ENCODE measurements around the gene PDE10A.
"Not testable (repeated sequence)": the region's sequence is repeated elsewhere in the genome, so short reads cannot be mapped to it uniquely, and the experiment has no call there.

PDE10A gene

DNA sequence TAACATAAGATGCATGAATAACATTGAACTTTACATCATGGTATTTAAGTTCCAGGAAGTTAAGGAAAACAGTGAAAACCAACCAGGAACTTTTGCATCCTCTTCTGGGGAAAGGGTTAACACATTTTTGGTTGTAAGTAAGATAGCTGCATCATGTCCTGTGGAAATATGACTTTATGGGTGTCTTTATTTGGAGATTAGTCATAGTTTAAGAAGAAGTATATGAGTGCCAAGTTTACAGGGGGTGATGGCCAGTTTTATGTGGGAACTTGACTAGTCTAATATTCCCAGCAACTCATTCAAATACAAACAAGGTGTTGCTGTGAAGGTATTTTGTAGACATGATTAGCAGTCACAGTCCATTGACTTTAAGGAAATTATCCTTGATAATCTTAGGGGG lies 78.0 kb downstream of the PDE10A start:
- no peak for DNase-seq (ENCODE audit: low spot score)

DNA sequence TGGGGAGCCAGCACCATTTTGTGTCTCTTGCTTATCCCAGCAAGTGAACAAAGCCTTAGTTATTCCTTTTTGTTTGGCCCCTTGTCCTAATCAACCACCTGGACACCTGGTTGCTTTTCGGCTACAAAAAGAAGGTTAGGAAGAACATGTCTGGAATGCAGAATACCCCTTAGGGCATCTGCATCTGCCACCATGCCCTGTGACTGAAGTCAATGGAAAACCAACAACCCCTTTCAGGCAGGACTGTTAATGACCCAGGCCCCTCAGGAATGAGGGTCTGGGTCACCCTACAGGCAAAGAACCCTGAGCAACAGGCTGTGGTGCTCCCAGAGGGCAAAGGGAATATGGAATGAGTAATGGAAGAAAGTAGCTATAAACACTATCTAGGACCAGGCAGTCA lies 78.5 kb downstream of the PDE10A start:
- DNase-seq (ENCODE audit: low spot score) = no peak

DNA sequence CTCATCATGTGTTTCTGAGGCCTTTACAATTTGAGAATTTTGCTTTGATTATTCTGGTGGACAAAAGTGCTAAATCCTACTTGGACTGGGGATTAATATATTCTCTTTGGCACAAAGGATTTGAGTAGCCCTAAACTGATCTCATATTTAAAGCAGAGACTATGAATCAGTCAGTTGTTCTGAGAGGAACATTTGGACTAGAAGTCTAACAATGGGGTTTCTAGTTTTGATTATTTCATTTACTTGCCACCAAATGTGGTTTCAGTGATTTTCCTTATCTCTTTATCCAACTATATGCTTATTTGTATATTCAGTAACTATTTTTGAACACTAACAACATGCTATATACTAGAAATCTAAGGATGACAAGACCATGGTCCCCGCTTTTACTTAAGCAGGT lies 81.4 kb downstream of the PDE10A start:
- no peak for DNase-seq (ENCODE audit: low spot score)

DNA sequence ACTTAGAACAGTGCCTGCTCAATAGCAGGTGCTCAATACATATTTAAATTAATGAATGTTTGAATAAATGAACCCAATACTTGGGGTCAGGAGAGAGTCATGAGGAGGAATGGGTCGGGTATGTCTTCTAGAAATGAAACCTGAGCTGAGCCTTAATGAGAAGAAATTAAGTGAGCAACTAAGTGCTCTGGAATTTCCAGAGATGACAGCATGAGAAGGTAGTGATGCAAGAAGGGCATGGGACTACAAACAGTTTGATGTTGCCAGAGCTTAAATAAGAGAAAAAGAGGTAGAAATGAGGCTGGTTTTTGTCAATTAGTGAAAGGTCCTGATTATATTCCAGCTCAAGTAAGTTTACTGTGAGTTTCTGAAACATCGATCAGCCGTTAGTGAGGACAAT lies 82.9 kb downstream of the PDE10A start:
- DNase-seq (ENCODE audit: low spot score) = no peak

DNA sequence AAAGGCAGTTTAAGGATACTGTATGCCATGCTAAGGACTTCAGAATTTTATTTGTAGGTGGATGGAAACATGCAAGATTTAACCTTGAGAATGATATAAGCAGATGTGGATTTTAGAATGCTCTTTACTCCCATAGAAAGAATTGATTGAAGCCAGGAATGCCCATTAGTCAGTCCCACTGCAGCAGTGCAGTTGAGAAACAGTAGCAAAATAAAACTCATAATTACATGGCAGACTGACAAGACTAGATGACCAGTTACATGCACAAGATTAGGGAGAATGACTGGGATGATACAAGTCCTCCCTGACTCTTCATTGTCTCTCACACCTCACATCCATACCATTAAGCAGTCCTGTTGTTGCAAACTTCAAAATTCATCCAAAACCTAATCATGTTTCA lies 83.9 kb downstream of the PDE10A start:
- DNase-seq (ENCODE audit: low spot score) = no peak

DNA sequence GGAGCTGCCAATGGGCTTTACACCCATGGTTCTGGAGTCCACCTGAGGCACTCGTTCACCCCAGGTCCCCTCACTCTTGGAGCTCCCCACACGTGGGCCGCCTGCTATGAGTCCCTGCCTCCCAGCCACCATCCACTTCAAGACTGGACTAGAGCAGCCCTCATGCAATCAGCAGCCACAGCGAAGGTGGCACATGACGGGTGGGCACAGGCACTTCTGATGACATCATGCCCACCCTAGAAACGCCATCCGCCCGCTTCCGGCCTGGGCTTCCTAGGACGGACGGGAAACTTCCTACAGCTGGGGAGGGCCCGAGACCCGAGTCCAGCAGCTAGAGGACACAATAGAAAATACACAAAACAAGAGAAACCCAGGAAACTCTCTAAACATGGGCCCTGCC lies 85.5 kb downstream of the PDE10A start:
- DNase-seq (ENCODE audit: low spot score) = no peak

DNA sequence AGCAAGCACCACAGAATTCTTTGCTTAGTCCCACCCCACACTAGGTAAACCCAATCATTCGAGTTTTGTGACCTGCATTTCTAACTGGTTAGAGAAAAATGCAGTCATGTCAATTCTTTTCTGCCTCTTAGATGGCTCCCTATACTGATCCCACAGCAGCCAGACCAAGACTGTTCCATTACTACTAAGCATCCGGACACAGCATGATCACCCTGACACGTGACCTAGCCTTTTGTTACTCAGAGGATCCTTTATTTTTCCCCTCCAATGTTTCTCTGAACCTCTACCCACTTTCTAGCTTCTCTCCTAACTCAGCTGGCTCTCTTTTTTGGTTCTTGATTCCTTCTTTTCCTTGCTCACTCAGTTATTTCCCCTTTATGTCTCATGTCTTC lies 87.9 kb downstream of the PDE10A start:
- no peak for DNase-seq (ENCODE audit: low spot score)

DNA sequence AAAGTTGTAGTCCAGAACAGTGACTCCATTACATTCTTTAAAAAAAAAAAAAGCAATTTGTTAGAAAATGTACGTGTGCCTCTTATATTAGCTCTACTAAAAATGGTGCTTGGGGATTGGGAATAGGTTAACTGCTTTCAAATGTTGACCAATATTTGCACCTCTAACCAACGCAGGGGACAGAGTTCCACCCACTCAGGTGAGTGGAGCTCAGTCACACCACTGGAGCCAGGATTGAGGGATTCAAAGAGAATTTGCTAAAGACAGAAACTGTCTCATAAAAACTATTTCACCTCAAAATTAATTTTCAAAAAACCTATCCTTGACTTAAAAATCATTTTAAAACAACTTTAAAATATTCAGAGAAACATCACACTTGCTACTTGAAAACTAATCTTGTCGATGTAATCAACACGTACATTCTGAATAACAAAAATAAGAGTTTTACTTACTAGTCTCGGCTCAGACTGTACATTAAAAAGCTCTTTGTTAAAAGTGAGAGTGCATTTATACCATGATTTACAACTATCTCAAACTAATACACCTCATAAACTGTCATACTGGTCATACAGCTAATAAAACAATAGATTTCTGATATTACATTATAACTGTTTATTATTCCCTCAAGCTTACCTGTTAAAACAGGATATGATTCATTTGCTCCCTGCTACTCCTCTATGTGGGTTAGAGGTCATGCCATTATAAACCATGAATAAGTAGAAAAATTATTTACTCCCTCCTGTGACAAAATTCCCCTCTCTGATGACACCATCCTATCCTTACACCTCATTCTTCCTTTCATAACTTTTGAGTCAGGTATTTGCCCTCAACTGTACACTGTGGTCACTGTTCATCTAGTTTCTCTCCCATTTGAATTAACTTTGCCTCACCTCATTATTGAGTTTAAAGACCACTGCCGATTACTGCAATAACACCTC lies 88.6 kb downstream of the PDE10A start:
- no peak for DNase-seq (ENCODE audit: low spot score)

DNA sequence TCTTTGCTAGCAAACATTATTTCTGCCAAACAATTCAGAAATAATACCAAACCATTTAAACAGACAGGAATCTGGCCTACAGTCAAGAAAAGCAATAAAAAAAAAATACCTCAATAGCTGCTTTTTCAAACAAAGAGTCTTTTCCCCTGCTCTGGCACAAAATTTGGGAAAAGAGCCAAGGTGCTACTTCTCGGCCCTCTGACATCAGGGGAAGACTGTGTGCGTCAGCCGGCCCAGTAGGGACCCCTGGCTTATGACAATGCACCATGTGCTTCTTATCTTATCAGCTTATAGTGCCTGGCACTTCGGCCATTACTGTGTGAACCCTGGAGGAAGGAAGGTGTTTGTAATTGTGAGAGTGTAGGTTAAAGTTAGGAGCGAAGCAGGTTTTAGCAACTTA lies 89.4 kb downstream of the PDE10A start:
- no peak for DNase-seq (ENCODE audit: low spot score)

DNA sequence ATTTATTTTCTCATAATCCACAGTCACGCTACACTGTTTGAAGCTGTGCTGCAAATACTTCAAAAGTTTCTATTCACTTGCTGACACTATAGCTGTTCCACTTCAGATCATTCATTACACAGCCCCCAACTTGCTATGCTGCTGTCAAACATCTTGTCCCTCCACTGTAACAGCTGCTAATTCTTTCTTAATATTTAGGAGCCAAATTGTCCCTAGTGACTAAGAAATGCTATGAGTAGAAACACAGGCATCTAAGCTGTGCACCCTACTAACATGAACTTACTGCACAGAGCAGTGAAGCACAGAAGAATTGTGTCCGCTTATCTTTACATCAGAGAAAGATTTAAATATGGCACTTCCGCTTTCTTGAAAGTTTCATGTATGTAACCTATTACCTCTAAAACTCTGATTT lies 91.3 kb downstream of the PDE10A start:
- no peak for DNase-seq (ENCODE audit: low spot score)

DNA sequence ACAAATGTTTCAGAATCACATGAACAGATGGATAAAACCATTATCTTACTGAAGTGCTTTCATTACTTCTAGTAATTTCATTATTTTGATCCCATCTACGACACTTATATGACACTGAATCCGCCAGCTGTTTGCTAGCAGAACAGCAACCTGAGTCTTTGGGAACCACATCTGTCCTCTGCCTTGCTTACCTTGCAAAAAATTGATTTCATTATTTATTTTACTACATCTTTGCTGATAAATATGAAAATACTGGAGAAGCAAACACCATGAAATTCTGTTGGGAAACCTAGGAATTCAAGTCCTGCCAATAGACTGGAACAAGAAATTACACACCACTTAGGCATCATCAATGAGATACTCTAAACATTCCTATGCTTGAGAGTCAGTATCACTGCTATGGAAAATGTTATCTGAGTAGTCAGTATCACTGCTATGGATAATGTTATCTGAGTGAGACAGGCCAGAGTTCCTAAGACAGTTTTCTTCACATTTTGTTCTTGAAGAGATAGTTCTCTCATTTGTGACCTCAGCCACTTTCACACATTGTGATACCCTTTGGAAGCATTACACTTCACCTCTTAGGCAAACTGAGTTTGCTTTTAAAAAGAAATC lies 91.9 kb downstream of the PDE10A start:
- no peak for DNase-seq (ENCODE audit: low spot score)

DNA sequence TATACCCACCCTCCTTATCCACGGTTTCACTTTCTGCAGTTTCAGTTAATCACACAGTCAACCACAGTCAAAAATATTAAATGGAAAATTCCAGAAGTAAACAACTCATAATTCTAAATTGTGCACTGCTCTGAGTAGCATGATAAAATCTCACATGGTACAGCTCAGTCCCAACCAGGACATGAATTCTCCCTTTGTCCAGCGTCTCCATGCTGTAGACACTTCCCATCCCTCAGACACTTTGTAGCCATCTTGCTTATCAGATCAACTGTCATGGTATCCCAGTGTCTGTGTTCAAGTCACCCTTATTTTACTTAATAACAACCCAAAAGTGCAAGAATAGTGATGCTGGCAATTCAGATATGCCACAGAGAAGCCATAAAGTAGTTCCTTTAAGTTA lies 94.7 kb downstream of the PDE10A start:
- no peak for DNase-seq (ENCODE audit: low spot score)

DNA sequence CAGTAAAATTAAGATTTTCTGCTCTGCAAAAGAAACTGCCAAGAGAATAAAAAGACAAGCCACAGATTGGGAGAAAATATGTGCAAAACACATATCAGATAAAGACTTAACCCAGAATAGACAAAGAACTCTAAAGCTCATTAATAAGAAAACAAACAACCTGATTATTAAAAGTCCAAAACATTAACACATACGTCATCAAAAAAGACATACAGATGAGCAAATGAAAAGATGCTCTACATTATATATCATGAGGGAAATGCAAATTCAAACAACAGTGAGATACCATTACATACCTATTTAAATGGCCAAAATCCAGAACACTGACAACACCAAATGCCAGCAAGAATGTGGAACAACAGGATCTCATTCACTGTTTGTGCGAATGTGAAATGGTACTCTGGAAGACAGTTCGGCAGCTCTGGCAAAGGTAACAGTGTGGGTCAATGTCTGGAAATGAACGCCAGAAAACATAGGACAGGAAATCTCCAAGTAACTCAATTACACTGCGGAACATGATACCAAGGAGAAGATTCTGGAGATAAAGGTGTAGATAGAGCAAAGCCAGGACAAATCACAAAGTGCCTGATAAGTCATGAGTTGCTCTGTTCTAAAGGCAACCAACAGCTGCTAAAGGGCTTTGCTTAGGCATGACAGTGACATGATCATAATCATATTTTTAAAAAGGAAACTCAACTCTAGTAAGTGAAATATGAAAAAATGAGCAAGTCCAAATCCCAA lies 96.8 kb downstream of the PDE10A start:
- DNase-seq (ENCODE audit: low spot score) = no peak

DNA sequence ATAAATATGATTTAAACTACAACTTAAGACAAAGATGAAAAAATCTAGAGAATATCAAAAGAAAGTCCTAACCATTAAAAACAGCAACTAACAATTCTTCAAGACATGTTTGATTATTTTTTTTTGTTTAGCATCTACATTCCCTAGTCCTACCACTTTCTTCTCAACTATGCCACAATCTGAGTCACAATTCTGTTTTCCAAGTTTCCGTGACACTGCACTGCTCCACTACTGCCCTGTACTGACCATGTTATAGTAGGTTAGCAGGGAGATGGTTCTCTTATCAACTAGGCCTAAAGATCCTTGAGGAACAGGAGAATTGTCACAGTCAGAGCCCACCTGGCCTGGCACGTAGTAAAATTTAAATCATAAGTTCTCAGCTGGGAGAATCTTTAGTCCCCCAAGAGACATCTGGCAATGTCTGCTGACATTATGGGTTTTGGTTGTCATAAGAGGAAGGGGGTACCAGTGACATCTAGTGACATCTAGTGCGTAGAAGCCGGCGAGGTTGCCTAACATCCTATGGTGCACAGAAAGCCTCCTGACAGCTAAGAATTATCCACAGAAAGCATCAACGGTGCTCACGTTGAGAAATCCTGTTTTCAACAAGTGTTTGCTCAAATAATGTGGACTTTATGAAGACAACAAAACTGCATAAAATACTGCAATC lies 100.5 kb downstream of the PDE10A start:
- no peak for DNase-seq (ENCODE audit: low spot score)

DNA sequence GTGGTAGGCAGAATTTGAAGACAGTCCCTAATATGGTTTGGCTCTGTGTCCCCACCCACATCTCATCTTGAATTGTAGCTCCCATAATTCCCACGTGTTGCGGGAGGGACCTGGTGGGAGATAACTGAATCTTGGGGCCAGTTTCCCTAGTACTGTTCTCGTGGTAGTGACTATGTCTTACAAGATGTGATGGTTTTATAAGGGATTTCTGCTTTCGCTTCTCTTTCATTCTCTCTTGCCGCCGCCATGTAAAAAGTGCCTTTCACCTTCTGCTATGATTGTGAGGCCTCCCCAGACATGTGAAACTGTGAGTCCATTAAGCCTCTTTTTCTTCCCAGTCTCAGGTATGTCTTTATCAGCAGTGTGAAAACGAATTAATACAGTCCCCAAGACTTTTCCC lies 103.4 kb downstream of the PDE10A start:
- no peak for DNase-seq (ENCODE audit: low spot score)

DNA sequence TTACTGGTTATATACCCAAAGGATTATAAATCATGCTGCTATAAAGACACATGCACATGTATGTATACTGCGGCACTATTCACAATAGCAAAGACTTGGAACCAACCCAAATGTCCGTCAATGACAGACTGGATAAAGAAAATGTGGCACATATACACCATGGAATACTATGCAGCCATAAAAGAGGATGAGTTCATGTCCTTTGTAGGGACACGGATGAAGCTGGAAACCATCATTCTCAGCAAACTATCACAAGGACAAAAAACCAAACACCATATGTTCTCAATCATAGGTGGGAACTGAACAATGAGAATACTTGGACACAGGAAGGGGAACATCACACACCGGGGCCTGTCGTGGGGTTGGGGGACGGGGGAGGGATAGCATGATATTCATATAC lies 104.9 kb downstream of the PDE10A start:
- DNase-seq (ENCODE audit: low spot score) = not testable (repeated sequence)

DNA sequence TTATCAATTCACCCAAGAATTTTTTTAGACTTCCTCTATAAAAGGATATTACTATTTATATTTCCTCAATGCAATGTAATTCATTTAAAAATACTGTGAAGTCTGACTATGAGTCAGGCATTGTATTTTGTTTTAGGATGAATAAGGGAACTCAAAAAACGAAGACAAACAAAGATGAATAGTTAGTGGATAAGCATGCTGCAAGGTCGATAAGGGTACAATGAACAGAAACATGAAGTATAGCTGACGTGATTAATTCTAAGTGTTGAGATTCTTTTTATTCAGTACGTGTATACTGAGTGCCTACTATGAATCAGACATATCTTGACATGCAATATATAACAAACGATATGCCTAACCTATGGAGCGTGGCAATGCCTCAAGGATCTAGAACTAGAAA lies 105.4 kb downstream of the PDE10A start:
- DNase-seq (ENCODE audit: low spot score) = no peak

DNA sequence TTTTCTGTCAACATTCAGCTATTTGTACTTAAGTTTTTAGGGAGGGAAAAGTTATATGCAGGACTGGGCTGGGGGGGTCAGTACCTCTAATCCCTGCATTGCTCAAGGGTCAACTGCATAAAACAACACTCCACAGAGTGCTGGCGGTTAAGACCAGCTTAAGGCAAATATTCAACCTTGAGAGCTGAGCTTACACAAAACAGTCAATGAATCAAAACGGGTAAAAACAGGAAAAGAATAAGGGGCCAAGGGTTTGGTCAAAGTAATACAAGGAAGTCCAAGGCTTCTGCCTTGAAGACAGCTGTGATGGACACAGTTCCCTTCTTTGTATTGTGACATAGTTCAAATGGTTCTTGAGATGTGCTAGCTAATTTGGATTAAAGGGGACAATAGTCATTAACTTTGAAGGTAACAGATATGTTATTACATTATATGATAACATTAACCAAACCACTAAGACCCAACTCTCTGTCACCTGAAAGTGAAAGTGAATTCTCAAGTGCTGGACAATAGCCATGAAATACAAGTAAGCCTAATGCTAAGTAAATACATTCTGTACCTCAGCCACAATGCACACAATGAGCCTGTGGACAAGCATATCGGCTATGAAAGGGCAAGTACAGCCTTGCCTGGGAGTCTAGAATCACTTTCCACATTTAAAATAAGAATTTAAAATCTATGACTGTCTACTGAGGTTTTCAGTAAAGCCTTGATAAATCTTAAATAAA lies 106.8 kb downstream of the PDE10A start:
- no peak for DNase-seq (ENCODE audit: low spot score)

DNA sequence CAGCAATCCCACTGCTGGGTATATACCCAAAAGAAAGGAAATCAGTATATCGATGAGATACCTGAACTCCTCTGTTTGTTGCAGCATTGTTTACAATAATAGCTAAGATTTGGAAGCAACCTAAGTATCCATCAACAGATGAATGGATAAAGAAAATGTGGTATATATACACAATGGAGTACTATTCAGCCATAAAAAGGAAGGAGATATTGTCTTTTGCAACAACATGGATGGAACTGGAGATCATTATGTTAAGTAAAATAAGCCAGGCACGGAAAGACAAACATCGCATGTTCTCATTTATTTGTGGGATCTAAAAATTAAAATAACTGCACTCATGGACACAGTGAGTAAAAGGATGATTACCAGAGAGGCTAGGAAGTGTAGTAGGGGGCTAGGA lies 108.4 kb downstream of the PDE10A start:
- DNase-seq (ENCODE audit: low spot score) = not testable (repeated sequence)

DNA sequence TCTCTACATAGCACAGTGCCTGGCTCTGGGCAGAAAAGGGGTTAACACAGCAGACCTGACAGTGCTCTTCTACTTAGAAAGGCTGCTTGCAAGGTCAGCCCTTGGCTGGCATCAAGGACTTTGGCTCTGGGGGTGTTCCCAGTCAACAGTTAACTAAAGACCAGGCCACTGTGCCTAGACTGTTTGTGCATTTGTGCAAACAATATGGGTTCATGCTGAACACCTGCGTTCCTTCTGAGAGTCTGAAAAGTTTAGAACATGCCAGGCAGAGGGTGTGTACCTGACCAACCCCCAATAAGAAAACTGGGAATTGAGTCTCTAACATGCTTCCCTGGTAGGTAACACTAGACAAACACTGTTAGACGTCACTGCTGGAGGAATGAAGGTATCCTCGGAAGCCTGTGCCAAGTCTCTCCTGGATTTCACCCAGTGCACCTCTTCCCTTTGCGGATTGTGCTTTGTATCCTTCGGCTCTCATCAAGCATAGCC lies 110.7 kb downstream of the PDE10A start:
- DNase-seq (ENCODE audit: low spot score) = no peak

DNA sequence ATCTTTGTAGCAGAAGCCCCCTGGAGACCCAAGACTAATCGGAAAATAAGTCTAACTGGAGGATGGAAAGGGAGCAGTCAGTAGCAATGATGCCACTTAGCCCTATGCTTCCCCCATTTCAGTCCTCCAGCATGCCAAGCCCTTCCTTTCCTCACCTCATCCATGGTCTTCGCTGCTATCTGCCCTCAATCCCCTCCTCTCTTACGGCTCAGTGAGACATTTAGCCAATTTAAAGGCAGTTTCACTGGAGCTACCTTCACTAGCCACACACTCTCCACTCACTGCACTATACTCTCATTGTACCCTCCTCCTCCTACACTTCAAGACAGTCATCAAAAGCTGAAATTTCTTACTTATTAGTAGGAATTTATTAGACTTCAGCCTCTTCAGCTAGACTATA lies 111.2 kb downstream of the PDE10A start:
- no peak for DNase-seq (ENCODE audit: low spot score)

DNA sequence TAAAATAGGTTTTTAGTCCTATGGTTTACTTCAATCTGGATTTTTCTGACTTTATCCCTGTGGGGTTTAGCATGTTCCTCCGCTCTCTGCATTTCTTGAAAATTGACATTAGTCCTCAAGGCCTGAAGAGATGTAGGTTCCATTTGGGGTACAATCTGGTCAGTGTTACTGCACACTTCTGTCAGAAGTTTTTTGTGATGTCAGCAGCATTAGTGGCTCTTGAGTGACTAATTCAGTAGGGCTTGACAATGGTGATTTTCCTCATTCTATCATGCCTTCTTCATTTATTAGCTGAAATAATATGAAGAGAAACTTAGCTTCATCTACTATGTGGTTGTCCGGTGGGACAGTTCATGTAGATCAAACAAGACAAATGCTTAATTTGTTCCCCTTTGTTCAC lies 114.6 kb downstream of the PDE10A start:
- DNase-seq (ENCODE audit: low spot score) = no peak
